ENCODE results near the gene KLK4. TPM values are rescaled to one million over a fixed set of nuclear protein-coding genes. Genes with fewer than 3 reads are reported as not detected.

The KLK4 gene
- total and polyA plus RNA-seq, 2 experiments from 2014 or later, result 0.33 TPM; not detected in 1

GRCh38 chr19:50943074-50943828 is 32.1 kb upstream of the KLK4 start:
- no peak overlapping the region for H3K4me2 ChIP-seq
- DNase-seq (ENCODE audit: low spot score), result no peak
- H3K9me2 ChIP-seq (replicated peaks; ENCODE audit: insufficient read depth), result no peaks in the 10 kb centered on the region
- 93% methylated on average over 10 of the region's 10 CpGs for WGBS (ENCODE audit: low lambda C conversion rate, missing lambda C conversion rate)
- no peaks in the 10 kb centered on the region for H3K27me3 ChIP-seq
- H4K20me1 ChIP-seq (ENCODE audit: insufficient read depth, poor library complexity, severe bottlenecking), result no peaks in the 10 kb centered on the region
- H3K27ac ChIP-seq, result no peak overlapping the region
- no peaks in the 10 kb centered on the region for H3K36me3 ChIP-seq (replicated peaks; ENCODE audit: insufficient read depth, low read depth)
- no peak overlapping the region for H3K4me3 ChIP-seq
- H3K79me2 ChIP-seq, result no peaks in the 10 kb centered on the region
- H3K4me1 ChIP-seq (ENCODE audit: insufficient read depth), result no peaks in the 10 kb centered on the region
- no peaks in the 10 kb centered on the region for H3K9me3 ChIP-seq (ENCODE audit: low read depth)
- H2AFZ ChIP-seq, result no peak overlapping the region
- TF ChIP-seq EZH2 (IDR thresholded peaks at IDR 0.05; ENCODE audit: borderline replicate concordance), result no peak
- TF ChIP-seq EZH2phosphoT487 (IDR thresholded peaks at IDR 0.05; ENCODE audit: low read depth, severe bottlenecking, unreplicated experiment), result no peak
- no peak for TF ChIP-seq CTCF (IDR thresholded peaks at IDR 0.05; ENCODE audit: poor library complexity)

GRCh38 chr19:50939596-50939995 is 28.4 kb upstream of the KLK4 start:
- no peak for DNase-seq (ENCODE audit: low spot score)

GRCh38 chr19:50933640-50934039 is 22.4 kb upstream of the KLK4 start:
- Histone ChIP-seq H3K9me3 (ENCODE audit: low read depth) (no peaks in the 10 kb centered on the region), H4K20me1 (ENCODE audit: insufficient read depth, poor library complexity, severe bottlenecking) (no peaks in the 10 kb centered on the region), H3K27me3 (peaks cover 5% of the 10 kb centered on the region), H3K9me2 (replicated peaks; ENCODE audit: insufficient read depth) (no peaks in the 10 kb centered on the region), H3K4me1 (ENCODE audit: insufficient read depth) (no peaks in the 10 kb centered on the region), H3K36me3 (replicated peaks; ENCODE audit: insufficient read depth, low read depth) (no peaks in the 10 kb centered on the region), H2AFZ (no peak overlapping the region), H3K4me2 (no peak overlapping the region), H3K4me3 (no peak overlapping the region), H3K27ac (no peak overlapping the region), H3K79me2 (no peaks in the 10 kb centered on the region)
- WGBS (ENCODE audit: low lambda C conversion rate, missing lambda C conversion rate), result 86% methylated on average over 8 of the region's 8 CpGs
- no peak for DNase-seq (ENCODE audit: low spot score)
- no peak for TF ChIP-seq EZH2 (IDR thresholded peaks at IDR 0.05; ENCODE audit: borderline replicate concordance)
- TF ChIP-seq EZH2phosphoT487 (IDR thresholded peaks at IDR 0.05; ENCODE audit: low read depth, severe bottlenecking, unreplicated experiment), result no peak
- TF ChIP-seq CTCF (IDR thresholded peaks at IDR 0.05; ENCODE audit: poor library complexity), result no peak

More at GRCh38 chr19:50939596-50939995, 28.4 kb upstream of the KLK4 start:
- TF ChIP-seq EZH2 (IDR thresholded peaks at IDR 0.05; ENCODE audit: borderline replicate concordance) (no peak), CTCF (IDR thresholded peaks at IDR 0.05; ENCODE audit: poor library complexity) (no peak), EZH2phosphoT487 (IDR thresholded peaks at IDR 0.05; ENCODE audit: low read depth, severe bottlenecking, unreplicated experiment) (no peak)
- Histone ChIP-seq H3K79me2 (no peaks in the 10 kb centered on the region), H3K4me1 (ENCODE audit: insufficient read depth) (no peaks in the 10 kb centered on the region), H2AFZ (no peak overlapping the region), H3K9me2 (replicated peaks; ENCODE audit: insufficient read depth) (no peaks in the 10 kb centered on the region), H3K36me3 (replicated peaks; ENCODE audit: insufficient read depth, low read depth) (no peaks in the 10 kb centered on the region), H3K27ac (no peak overlapping the region), H3K4me2 (no peak overlapping the region), H4K20me1 (ENCODE audit: insufficient read depth, poor library complexity, severe bottlenecking) (no peaks in the 10 kb centered on the region), H3K4me3 (no peak overlapping the region), H3K9me3 (ENCODE audit: low read depth) (no peaks in the 10 kb centered on the region), H3K27me3 (no peaks in the 10 kb centered on the region)
- WGBS (ENCODE audit: low lambda C conversion rate, missing lambda C conversion rate), result 71% methylated on average over 2 of the region's 2 CpGs

Data from hepatocyte (in vitro differentiated cells).